ENCODE data around the gene C12orf42. TPM values are rescaled to one million over a fixed set of nuclear protein-coding genes. Genes with fewer than 3 reads are reported as not detected.

The C12orf42 gene
- total and polyA plus RNA-seq, 2 experiments from 2014 or later: not detected

GRCh38 chr12:103529306-103529705 is 33.5 kb upstream of the C12orf42 start:
- no peaks in the 10 kb centered on the region for H3K9me3 ChIP-seq (ENCODE audit: low read depth)
- no peak overlapping the region for H3K27ac ChIP-seq
- no peaks in the 10 kb centered on the region for H3K4me1 ChIP-seq (ENCODE audit: low read depth)
- TF ChIP-seq, protein P1, sequence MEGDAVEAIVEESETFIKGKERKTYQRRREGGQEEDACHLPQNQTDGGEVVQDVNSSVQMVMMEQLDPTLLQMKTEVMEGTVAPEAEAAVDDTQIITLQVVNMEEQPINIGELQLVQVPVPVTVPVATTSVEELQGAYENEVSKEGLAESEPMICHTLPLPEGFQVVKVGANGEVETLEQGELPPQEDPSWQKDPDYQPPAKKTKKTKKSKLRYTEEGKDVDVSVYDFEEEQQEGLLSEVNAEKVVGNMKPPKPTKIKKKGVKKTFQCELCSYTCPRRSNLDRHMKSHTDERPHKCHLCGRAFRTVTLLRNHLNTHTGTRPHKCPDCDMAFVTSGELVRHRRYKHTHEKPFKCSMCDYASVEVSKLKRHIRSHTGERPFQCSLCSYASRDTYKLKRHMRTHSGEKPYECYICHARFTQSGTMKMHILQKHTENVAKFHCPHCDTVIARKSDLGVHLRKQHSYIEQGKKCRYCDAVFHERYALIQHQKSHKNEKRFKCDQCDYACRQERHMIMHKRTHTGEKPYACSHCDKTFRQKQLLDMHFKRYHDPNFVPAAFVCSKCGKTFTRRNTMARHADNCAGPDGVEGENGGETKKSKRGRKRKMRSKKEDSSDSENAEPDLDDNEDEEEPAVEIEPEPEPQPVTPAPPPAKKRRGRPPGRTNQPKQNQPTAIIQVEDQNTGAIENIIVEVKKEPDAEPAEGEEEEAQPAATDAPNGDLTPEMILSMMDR (IDR thresholded peaks at IDR 0.05; ENCODE audit: low read depth, low read length): no peak
- no peak for DNase-seq (ENCODE audit: low read depth in 1 of 2, low spot score in 1 of 2)
- no peak overlapping the region for H3K4me3 ChIP-seq
- H3K36me3 ChIP-seq: no peaks in the 10 kb centered on the region
- H3K27me3 ChIP-seq: no peaks in the 10 kb centered on the region

DNA sequence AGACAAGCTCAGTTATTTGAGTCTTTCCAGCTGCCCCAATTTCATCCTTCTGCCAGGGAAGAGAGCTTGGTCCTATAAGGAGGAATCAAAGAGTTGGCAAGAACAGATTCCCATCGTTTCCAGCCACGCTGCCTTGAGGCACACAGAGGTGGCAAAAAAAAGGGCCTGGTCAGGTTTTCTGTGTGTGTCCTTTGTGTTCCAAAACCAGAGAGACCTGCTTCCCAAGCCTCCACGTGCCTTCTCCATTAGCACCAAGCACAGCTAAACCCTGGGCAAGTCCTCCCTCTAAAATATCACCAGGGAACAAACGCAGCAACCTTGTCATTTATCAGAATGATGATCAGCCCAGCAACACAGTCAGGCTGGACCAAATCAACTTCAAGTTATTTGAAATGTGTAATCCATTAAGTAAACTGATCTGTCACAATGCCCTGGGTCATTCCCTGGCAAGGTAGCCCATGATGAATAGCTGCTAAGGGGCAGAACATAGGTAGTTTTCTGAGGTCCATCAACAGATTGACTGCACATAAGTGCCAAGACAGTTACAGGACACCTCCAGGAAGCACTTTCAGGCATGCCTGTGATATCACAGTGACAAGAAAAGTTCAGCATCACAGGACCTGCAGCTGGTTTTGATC is 28.6 kb upstream of the C12orf42 start:
- TF ChIP-seq, protein P1 (IDR thresholded peaks at IDR 0.05; ENCODE audit: low read depth, low read length): no peak
- Histone ChIP-seq H3K27ac (no peak overlapping the region), H3K36me3 (no peaks in the 10 kb centered on the region), H3K27me3 (no peaks in the 10 kb centered on the region), H3K4me3 (no peak overlapping the region), H3K9me3 (ENCODE audit: low read depth) (no peaks in the 10 kb centered on the region), H3K4me1 (ENCODE audit: low read depth) (no peaks in the 10 kb centered on the region)
- no peak for DNase-seq (ENCODE audit: low read depth in 1 of 2, low spot score in 1 of 2)

- TF ChIP-seq, protein P1 (IDR thresholded peaks at IDR 0.05; ENCODE audit: low read depth, low read length): no peak
- Histone ChIP-seq H3K4me1 (ENCODE audit: low read depth) (no peaks in the 10 kb centered on the region), H3K9me3 (ENCODE audit: low read depth) (no peaks in the 10 kb centered on the region), H3K36me3 (no peaks in the 10 kb centered on the region), H3K27ac (no peak overlapping the region), H3K27me3 (no peaks in the 10 kb centered on the region), H3K4me3 (no peak overlapping the region)
- DNase-seq (ENCODE audit: low read depth in 1 of 2, low spot score in 1 of 2): no peak
Observed at GRCh38 chr12:103523771-103524170, 28.0 kb upstream of the C12orf42 start.

GRCh38 chr12:103520686-103521215 is 25.0 kb upstream of the C12orf42 start:
- DNase-seq (ENCODE audit: low read depth in 1 of 2, low spot score in 1 of 2): no peak
- H3K4me3 ChIP-seq: no peak overlapping the region
- H3K27ac ChIP-seq: no peak overlapping the region
- TF ChIP-seq, protein P1 (IDR thresholded peaks at IDR 0.05; ENCODE audit: low read depth, low read length): no peak
- H3K9me3 ChIP-seq (ENCODE audit: low read depth): no peaks in the 10 kb centered on the region
- H3K27me3 ChIP-seq: no peaks in the 10 kb centered on the region
- H3K36me3 ChIP-seq: no peaks in the 10 kb centered on the region
- no peaks in the 10 kb centered on the region for H3K4me1 ChIP-seq (ENCODE audit: low read depth)

- H3K9me3 ChIP-seq (ENCODE audit: low read depth): no peaks in the 10 kb centered on the region
- H3K36me3 ChIP-seq: no peaks in the 10 kb centered on the region
- no peak overlapping the region for H3K27ac ChIP-seq
- DNase-seq (ENCODE audit: low read depth in 1 of 2, low spot score in 1 of 2): no peak
- H3K4me3 ChIP-seq: no peak overlapping the region
- no peaks in the 10 kb centered on the region for H3K27me3 ChIP-seq
- TF ChIP-seq, protein P1 (IDR thresholded peaks at IDR 0.05; ENCODE audit: low read depth, low read length): no peak
- H3K4me1 ChIP-seq (ENCODE audit: low read depth): no peaks in the 10 kb centered on the region
Observed at GRCh38 chr12:103519632-103520031, 23.9 kb upstream of the C12orf42 start.

Measured in cardiac muscle cell (in vitro differentiated cells and primary cell).